B cell (primary cell): Measurements from ENCODE around the gene HOXD4. TPM values are rescaled to one million over a fixed set of nuclear protein-coding genes. Genes with fewer than 3 reads are reported as not detected.

Source experiments
- ATAC-seq: fragments of 200-7000 bp; cut with Tn5 transposase; one replicate; pipeline ENCODE4 v1.10.0; 2021; ENCODE audit warnings: low read depth, mild to moderate bottlenecking, moderate number of reproducible peaks, moderate library complexity
- CTCF ChIA-PET: fragments of 350-600 bp; sonication (Branson Sonifier 250); formaldehyde crosslinking; loops from one replicate; lab custom pipeline; 2021; ENCODE audit warnings: antibody characterized with exemption, inconsistent platforms; lab: Charles Lee
- POLR2A ChIA-PET: fragments of 350-600 bp; sonication (Branson Sonifier 250); formaldehyde crosslinking; loops from one replicate; lab custom pipeline; 2021; ENCODE audit warnings: antibody characterized with exemption; lab: Charles Lee
- DNase-seq: peaks from one replicate; pipeline ENCODE4 v3.0.0; 2013
- H2AFZ ChIP-seq: 2 replicates; pipeline ENCODE4 v1.6.1; 2012; ENCODE audit warnings: mild to moderate bottlenecking, low read depth, low read length; ENCODE audit not compliant: insufficient read depth, poor library complexity, severe bottlenecking
- H3K27ac ChIP-seq, 2 donors: 1 replicate in 1 of 2; 2 replicates in 1 of 2; pipeline ENCODE4 v1.5.1; 2012 to 2013; ENCODE audit warnings: low read length in 2 of 2, mild to moderate bottlenecking in 2 of 2, moderate library complexity in 1 of 2
- H3K27me3 ChIP-seq, 4 experiments: fragments of 200-600 bp in 1 of 4; sonication (generic) in 1 of 4; replicated peaks in 1 of 4; 1 replicate in 2 of 4; 2 replicates in 2 of 4; pipeline versions ENCODE4 v1.6.1 to v1.7.0; 2013 to 2016; ENCODE audit warnings: low read length in 3 of 4, mild to moderate bottlenecking in 2 of 4, mixed read lengths in 1 of 4, moderate library complexity in 1 of 4; ENCODE audit not compliant: insufficient read depth in 4 of 4, control insufficient read depth in 3 of 4; ENCODE audit errors: control extremely low read depth in 1 of 4
- H3K36me3 ChIP-seq, 2 experiments: replicated peaks in 1 of 2; 1 replicate in 1 of 2; 2 replicates in 1 of 2; pipeline versions ENCODE4 v1.6.1 to v1.7.1; 2013; ENCODE audit warnings: low read length in 1 of 2; ENCODE audit not compliant: insufficient read depth in 2 of 2, control insufficient read depth in 1 of 2; ENCODE audit errors: control extremely low read depth in 1 of 2, extremely low read depth in 1 of 2
- H3K4me1 ChIP-seq, 2 donors: fragments of 200-600 bp in 1 of 2; sonication (generic) in 1 of 2; 1 replicate in 1 of 2; 2 replicates in 1 of 2; pipeline versions ENCODE4 v1.5.1 to v1.6.1; 2013 to 2017; ENCODE audit warnings: low read length in 2 of 2; ENCODE audit not compliant: control insufficient read depth in 2 of 2, insufficient read depth in 2 of 2
- H3K4me2 ChIP-seq: replicated peaks from 2 replicates; pipeline ENCODE3; 2012; ENCODE audit warnings: mild to moderate bottlenecking, low read depth, low read length; ENCODE audit not compliant: poor library complexity, severe bottlenecking
- H3K4me3 ChIP-seq, 5 experiments: fragments of 200-600 bp in 1 of 5; sonication (generic) in 1 of 5; 1 replicate in 3 of 5; 2 replicates in 2 of 5; pipeline versions ENCODE4 v1.5.1 to v1.7.0; 2011 to 2016; ENCODE audit warnings: low read length in 4 of 5, mild to moderate bottlenecking in 4 of 5, low read depth in 2 of 5, control low read depth in 1 of 5, moderate library complexity in 1 of 5; ENCODE audit not compliant: insufficient read depth in 1 of 5; ENCODE audit errors: control extremely low read depth in 1 of 5, extremely low read depth in 1 of 5
- H3K79me2 ChIP-seq: fragments of 200-600 bp; sonication (generic); one replicate; pipeline ENCODE4 v1.6.0; 2016; ENCODE audit warnings: low read length; ENCODE audit not compliant: control insufficient read depth, insufficient read depth
- H3K9ac ChIP-seq: fragments of 200-600 bp; sonication (generic); 2 replicates; pipeline ENCODE4 v1.6.1; 2017; ENCODE audit warnings: mild to moderate bottlenecking, low read length, moderate library complexity
- H3K9me3 ChIP-seq, 3 donors: one replicate each; pipeline versions ENCODE4 v1.6.1 to v1.7.1; 2013; ENCODE audit warnings: low read length in 2 of 3; ENCODE audit not compliant: control insufficient read depth in 2 of 3, insufficient read depth in 1 of 3; ENCODE audit errors: control extremely low read depth in 1 of 3
- H4K20me1 ChIP-seq: 2 replicates; pipeline ENCODE4 v1.6.0; 2012; ENCODE audit warnings: mild to moderate bottlenecking, low read length; ENCODE audit not compliant: insufficient read depth, control insufficient read depth, poor library complexity, severe bottlenecking
- H3K27ac Mint-ChIP-seq: one replicate; pipeline ENCODE4 v1.8.0; 2021; ENCODE audit warnings: mixed read lengths
- H3K27me3 Mint-ChIP-seq: one replicate; pipeline ENCODE4 v1.8.0; 2021; ENCODE audit warnings: mixed read lengths
- H3K4me1 Mint-ChIP-seq: one replicate; pipeline ENCODE4 v1.8.0; 2021; ENCODE audit warnings: mixed read lengths
- H3K4me3 Mint-ChIP-seq: one replicate; pipeline ENCODE4 v1.8.0; 2021; ENCODE audit warnings: mixed read lengths
- H3K9me3 Mint-ChIP-seq: one replicate; pipeline ENCODE4 v1.8.0; 2022; ENCODE audit warnings: mixed read lengths; ENCODE audit not compliant: insufficient read depth
- EZH2 ChIP-seq: IDR thresholded peaks from 2 replicates; pipeline ENCODE4 v1.6.1; 2012; ENCODE audit warnings: borderline replicate concordance, low read depth, mild to moderate bottlenecking, moderate library complexity, low read length; ENCODE audit not compliant: insufficient read depth, poor library complexity, severe bottlenecking
- WGBS: methylation state at CpG from one replicate; pipeline ENCODE4 v1.1.5; 2013; ENCODE audit warnings: missing lambda C conversion rate; ENCODE audit not compliant: insufficient coverage; 5-methylcytosine and 5-hydroxymethylcytosine counted together
- intact Hi-C: fragments of 100-400 bp; cut with micrococcal nuclease; formaldehyde crosslinking; loops from one replicate; pipeline ENCODE4 v1.10.0; 2022
- polyA plus RNA-seq: library from polyadenylated mRNA; depleted of rRNA; stranded (reverse); fragments of >200 nt; gene quantifications from 2 replicates; pipeline ENCODE4 v1.2.3, GENCODE V29; 2012
- total RNA-seq, 2 donors: library from RNA; stranded (reverse); fragments of 120-200 nt in 1 of 2; gene quantifications; 1 replicate in 1 of 2; 2 replicates in 1 of 2; pipeline versions ENCODE4 v1.2.3 to v1.2.4, GENCODE V29; 2013 to 2022
- TF ChIP-seq, protein P1 (sequence below): fragments of 200-600 bp; IDR thresholded peaks from one replicate; pipeline ENCODE4 v1.8.0; 2022; ENCODE audit warnings: antibody characterized with exemption, mild to moderate bottlenecking

HOXD4 gene
- total and polyA plus RNA-seq, 2 donors (not counting 1 experiment from before 2014, with no cell fraction given): not detected

DNA sequence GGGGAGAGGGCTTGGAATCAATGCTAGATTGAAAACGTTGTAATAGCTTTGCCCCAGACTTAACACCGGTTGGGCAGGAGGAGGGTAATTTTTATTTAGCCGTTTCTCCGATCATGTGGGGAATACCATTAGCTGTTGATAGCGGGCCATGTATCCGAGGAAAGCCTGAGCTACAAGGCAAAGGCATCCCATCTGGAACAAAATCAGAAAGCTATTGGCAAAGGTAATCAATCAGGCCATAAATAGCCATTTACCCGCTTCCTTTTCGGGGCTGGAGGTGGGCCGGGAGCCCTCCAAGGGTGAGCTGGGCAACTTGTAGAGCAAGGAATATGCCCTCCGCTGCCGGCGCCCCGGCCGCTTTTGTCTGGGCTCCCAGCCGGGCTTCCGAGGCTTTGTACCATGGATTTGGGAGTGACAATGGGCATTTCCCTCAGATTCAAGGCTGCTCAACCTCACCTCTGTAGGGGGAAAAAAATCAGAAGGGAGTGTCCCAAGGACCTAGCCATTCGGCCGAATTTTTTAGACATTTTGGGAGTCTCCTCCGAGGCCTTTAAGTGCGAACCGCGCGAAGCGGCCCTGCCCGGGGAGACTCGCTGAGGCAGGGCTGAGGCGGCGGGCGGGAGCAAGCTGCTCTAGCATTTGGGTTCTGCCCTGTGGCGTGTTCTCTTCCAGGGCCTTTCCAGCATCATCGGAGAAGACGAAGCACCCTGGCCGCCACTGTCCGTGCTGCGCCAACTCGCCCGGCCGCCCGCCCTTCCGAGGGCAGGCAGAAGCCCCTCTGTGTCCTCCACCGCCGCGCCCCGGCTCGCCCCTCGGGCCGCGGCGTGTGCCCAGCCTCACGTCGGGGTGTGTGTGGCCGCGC, 29.9 kb upstream of the HOXD4 start:
- no peak overlapping the region for H3K27ac ChIP-seq
- peaks cover 0 to 55% (median 2%) of the 10 kb centered on the region in 3 donors for H3K9me3 ChIP-seq
- Mint-ChIP-seq H3K27me3 (peaks cover 78% of the 10 kb centered on the region), H3K27ac (no peak overlapping the region), H3K4me3 (no peak overlapping the region), H3K4me1 (peaks cover 11% of the 10 kb centered on the region), H3K9me3 (peaks cover 2% of the 10 kb centered on the region)
- no peak overlapping the region for H3K4me3 ChIP-seq
- no peaks in the 10 kb centered on the region for H3K36me3 ChIP-seq
- H3K79me2 ChIP-seq: no peaks in the 10 kb centered on the region
- peaks cover 5 to 34% of the 10 kb centered on the region in 2 donors for H3K4me1 ChIP-seq
- H3K4me2 ChIP-seq: peak overlapping the region; percentile 72
- ChIA-PET CTCF (interaction anchor here (0.8 to 1.8 kb wide), 4 partner anchors 11 to 1044 kb away, joined by 3 to 12 read pairs (median 6); no protein-coding TSS in a partner anchor), POLR2A (no interaction called here)
- no peak overlapping the region for H3K9ac ChIP-seq
- ATAC-seq: no peak
- intact Hi-C loops: no loop called here
- TF ChIP-seq, protein P1, sequence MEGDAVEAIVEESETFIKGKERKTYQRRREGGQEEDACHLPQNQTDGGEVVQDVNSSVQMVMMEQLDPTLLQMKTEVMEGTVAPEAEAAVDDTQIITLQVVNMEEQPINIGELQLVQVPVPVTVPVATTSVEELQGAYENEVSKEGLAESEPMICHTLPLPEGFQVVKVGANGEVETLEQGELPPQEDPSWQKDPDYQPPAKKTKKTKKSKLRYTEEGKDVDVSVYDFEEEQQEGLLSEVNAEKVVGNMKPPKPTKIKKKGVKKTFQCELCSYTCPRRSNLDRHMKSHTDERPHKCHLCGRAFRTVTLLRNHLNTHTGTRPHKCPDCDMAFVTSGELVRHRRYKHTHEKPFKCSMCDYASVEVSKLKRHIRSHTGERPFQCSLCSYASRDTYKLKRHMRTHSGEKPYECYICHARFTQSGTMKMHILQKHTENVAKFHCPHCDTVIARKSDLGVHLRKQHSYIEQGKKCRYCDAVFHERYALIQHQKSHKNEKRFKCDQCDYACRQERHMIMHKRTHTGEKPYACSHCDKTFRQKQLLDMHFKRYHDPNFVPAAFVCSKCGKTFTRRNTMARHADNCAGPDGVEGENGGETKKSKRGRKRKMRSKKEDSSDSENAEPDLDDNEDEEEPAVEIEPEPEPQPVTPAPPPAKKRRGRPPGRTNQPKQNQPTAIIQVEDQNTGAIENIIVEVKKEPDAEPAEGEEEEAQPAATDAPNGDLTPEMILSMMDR: no peak
- TF ChIP-seq EZH2: peak; percentile 85
- no peaks in the 10 kb centered on the region for H4K20me1 ChIP-seq
- DNase-seq: no peak
- peaks cover 0 to 95% (median 75%) of the 10 kb centered on the region in 4 experiments for H3K27me3 ChIP-seq
- 23% methylated on average over 40 of the region's 53 CpGs for WGBS
- peak overlapping the region; percentile 40 for H2AFZ ChIP-seq
